H1 (cell line): Measurements from ENCODE around the gene RGS14. TPM values are rescaled to one million over a fixed set of nuclear protein-coding genes. Genes with fewer than 3 reads are reported as not detected.

Experiments used
- CTCF ChIA-PET: fragments of 300-600 bp; sonication (Branson Sonifier 250); formaldehyde crosslinking; loops from one replicate; lab custom pipeline; 2021; ENCODE audit not compliant: partially characterized antibody; lab: Charles Lee
- POLR2A ChIA-PET: fragments of 300-600 bp; sonication (Branson Sonifier 250); formaldehyde crosslinking; loops from one replicate; lab custom pipeline; 2021; ENCODE audit warnings: inconsistent platforms; ENCODE audit not compliant: partially characterized antibody; lab: Charles Lee
- DNase-seq, 2 experiments: peaks; one replicate each; pipeline versions ENCODE4 v3.0.0 to v3.0.0-alpha.2; 2010 to 2022; ENCODE audit warnings: low spot score in 2 of 2, low read depth in 1 of 2, mixed read lengths in 1 of 2
- FAIRE-seq: peaks from 2 replicates; lab custom pipeline; 2011; peaks lifted over from hg19 to GRCh38; lab: Jason Lieb, UNC
- H2AFZ ChIP-seq: 2 replicates; pipeline ENCODE4 v1.8.1; 2012; ENCODE audit warnings: low read length, inconsistent platforms
- H2AK5ac ChIP-seq: 2 replicates; pipeline ENCODE4 v1.6.1; 2013; ENCODE audit warnings: low read depth, low read length
- H2BK120ac ChIP-seq: replicated peaks from 2 replicates; pipeline ENCODE3; 2013; ENCODE audit warnings: low read depth, low read length, inconsistent platforms
- H2BK12ac ChIP-seq: 2 replicates; pipeline ENCODE4 v1.6.1; 2013; ENCODE audit warnings: low read depth, low read length
- H2BK15ac ChIP-seq: 2 replicates; pipeline ENCODE4 v1.6.1; 2013; ENCODE audit warnings: low read length
- H2BK20ac ChIP-seq: 2 replicates; pipeline ENCODE4 v1.6.1; 2013; ENCODE audit warnings: low read length
- H2BK5ac ChIP-seq: 2 replicates; pipeline ENCODE4 v1.6.1; 2013; ENCODE audit warnings: low read depth, low read length
- H3K14ac ChIP-seq: 2 replicates; pipeline ENCODE4 v1.6.1; 2013; ENCODE audit warnings: inconsistent platforms; ENCODE audit not compliant: insufficient read length
- H3K18ac ChIP-seq: 2 replicates; pipeline ENCODE4 v1.6.1; 2013; ENCODE audit warnings: low read length; ENCODE audit errors: extremely low read depth
- H3K23ac ChIP-seq: 2 replicates; pipeline ENCODE4 v1.6.1; 2013; ENCODE audit warnings: inconsistent platforms; ENCODE audit not compliant: insufficient read length
- H3K23me2 ChIP-seq: 2 replicates; pipeline ENCODE4 v1.6.1; 2013; ENCODE audit warnings: low read depth, low read length
- H3K27ac ChIP-seq: 2 replicates; pipeline ENCODE4 v1.6.1; 2011; ENCODE audit warnings: low read depth, low read length, inconsistent platforms
- H3K27me3 ChIP-seq, 4 experiments: replicated peaks in 1 of 4; 1 replicate in 1 of 4; 2 replicates in 3 of 4; pipeline versions ENCODE4 v1.6.1 to v1.8.1; 2011 to 2013; ENCODE audit warnings: low read length in 3 of 4, mild to moderate bottlenecking in 3 of 4, inconsistent platforms in 2 of 4, mixed read lengths in 2 of 4, moderate library complexity in 1 of 4; ENCODE audit not compliant: control insufficient read depth in 3 of 4, insufficient read depth in 3 of 4; ENCODE audit errors: extremely low read depth in 1 of 4
- H3K36me3 ChIP-seq, 4 experiments: 2 replicates each; pipeline versions ENCODE4 v1.6.1 to v1.8.1; 2011 to 2013; ENCODE audit warnings: mild to moderate bottlenecking in 4 of 4, low read length in 3 of 4, moderate library complexity in 2 of 4, control low read depth in 1 of 4, inconsistent platforms in 1 of 4; ENCODE audit not compliant: insufficient read depth in 4 of 4, control insufficient read depth in 2 of 4
- H3K4ac ChIP-seq: replicated peaks from 2 replicates; pipeline ENCODE3; 2013; ENCODE audit warnings: low read length, low read depth, mixed read lengths, inconsistent platforms; ENCODE audit not compliant: insufficient read length
- H3K4me1 ChIP-seq, 4 experiments: replicated peaks in 1 of 4; 1 replicate in 1 of 4; 2 replicates in 3 of 4; pipeline versions ENCODE4 v1.6.1 to v1.8.1; 2011 to 2013; ENCODE audit warnings: low read length in 3 of 4, inconsistent platforms in 2 of 4, mixed read lengths in 1 of 4; ENCODE audit not compliant: insufficient read depth in 4 of 4, control insufficient read depth in 3 of 4
- H3K4me2 ChIP-seq, 2 experiments: 2 replicates each; pipeline versions ENCODE4 v1.6.1 to v1.8.1; 2011 to 2013; ENCODE audit warnings: low read depth in 2 of 2, low read length in 2 of 2, control low read depth in 1 of 2, inconsistent platforms in 1 of 2, mild to moderate bottlenecking in 1 of 2; ENCODE audit not compliant: insufficient read depth in 1 of 2
- H3K4me3 ChIP-seq, 4 experiments: fragments of 200-600, 300-600 bp in 1 of 4; sonication (generic), shearing (Covaris generic), sonication (Bioruptor Twin) in 1 of 4; 2 replicates each; pipeline versions ENCODE4 v1.5.1 to v1.8.1; 2011 to 2016; ENCODE audit warnings: low read length in 4 of 4, low read depth in 3 of 4, control low read depth in 2 of 4, inconsistent platforms in 2 of 4, mild to moderate bottlenecking in 2 of 4, mixed read lengths in 1 of 4, moderate library complexity in 1 of 4; ENCODE audit not compliant: insufficient read depth in 2 of 4; ENCODE audit errors: extremely low read depth in 1 of 4
- H3K56ac ChIP-seq: replicated peaks from 2 replicates; pipeline ENCODE3; 2013; ENCODE audit warnings: low read depth, mild to moderate bottlenecking, mixed read lengths, low read length, inconsistent platforms; ENCODE audit not compliant: insufficient read length
- H3K79me1 ChIP-seq: 2 replicates; pipeline ENCODE4 v1.6.1; 2013; ENCODE audit warnings: low read depth, low read length, control low read depth
- H3K79me2 ChIP-seq, 2 experiments: 2 replicates each; pipeline versions ENCODE4 v1.6.1 to v1.8.1; 2012 to 2013; ENCODE audit warnings: low read length in 2 of 2, mild to moderate bottlenecking in 2 of 2, inconsistent platforms in 1 of 2; ENCODE audit not compliant: insufficient read depth in 2 of 2, control insufficient read depth in 1 of 2
- H3K9ac ChIP-seq, 4 experiments: replicated peaks in 1 of 4; 1 replicate in 1 of 4; 2 replicates in 3 of 4; pipeline versions ENCODE4 v1.6.1 to v1.8.1; 2011 to 2013; ENCODE audit warnings: low read depth in 3 of 4, low read length in 3 of 4, control low read depth in 2 of 4, mild to moderate bottlenecking in 2 of 4, moderate library complexity in 2 of 4, inconsistent platforms in 1 of 4; ENCODE audit errors: extremely low read depth in 1 of 4
- H3K9me3 ChIP-seq, 2 experiments: 2 replicates each; pipeline versions ENCODE4 v1.6.1 to v1.8.1; 2012 to 2013; ENCODE audit warnings: mild to moderate bottlenecking in 2 of 2, moderate library complexity in 2 of 2, control low read depth in 1 of 2, inconsistent platforms in 1 of 2, low read depth in 1 of 2, low read length in 1 of 2, mixed read lengths in 1 of 2; ENCODE audit not compliant: insufficient read depth in 2 of 2
- H4K20me1 ChIP-seq, 2 experiments: replicated peaks in 1 of 2; 2 replicates each; pipeline versions ENCODE3 to v1.8.1; 2011 to 2013; ENCODE audit warnings: inconsistent platforms in 2 of 2, low read length in 2 of 2, mild to moderate bottlenecking in 1 of 2; ENCODE audit not compliant: insufficient read depth in 2 of 2, control insufficient read depth in 1 of 2
- H4K5ac ChIP-seq: 2 replicates; pipeline ENCODE4 v1.6.1; 2013; ENCODE audit warnings: low read length, low read depth, mixed read lengths, inconsistent platforms; ENCODE audit not compliant: insufficient read length
- H4K8ac ChIP-seq: 2 replicates; pipeline ENCODE4 v1.8.0; 2013; ENCODE audit warnings: mild to moderate bottlenecking, moderate library complexity, low read length, inconsistent platforms; ENCODE audit not compliant: insufficient read depth; ENCODE audit errors: extremely low read depth
- H4K91ac ChIP-seq: replicated peaks from 2 replicates; pipeline ENCODE3; 2013; ENCODE audit warnings: low read length, mixed read lengths, inconsistent platforms; ENCODE audit not compliant: insufficient read length
- BRCA1 ChIP-seq: IDR thresholded peaks from 2 replicates; pipeline ENCODE4 v1.6.1; 2012; ENCODE audit warnings: low read depth, low read length, improper control_type of control experiment
- CHD1 ChIP-seq: IDR thresholded peaks from 2 replicates; pipeline ENCODE4 v1.6.1; 2012; ENCODE audit warnings: low read depth, low read length, improper control_type of control experiment
- CREB1 ChIP-seq: IDR thresholded peaks from 2 replicates; pipeline ENCODE4 v1.6.1; 2012; ENCODE audit warnings: inconsistent platforms
- KDM1A ChIP-seq: fragments of 200-600, 300-600 bp; sonication (generic); IDR thresholded peaks from 2 replicates; pipeline ENCODE4 v1.7.1; 2016; ENCODE audit warnings: mild to moderate bottlenecking, low read length, borderline replicate concordance
- SAP30 ChIP-seq: fragments of 300-600 bp; sonication (generic); IDR thresholded peaks from 2 replicates; pipeline ENCODE4 v1.7.1; 2012; ENCODE audit warnings: low read length, moderate library complexity, mild to moderate bottlenecking, inconsistent platforms; ENCODE audit not compliant: insufficient read depth, insufficient replicate concordance
- TEAD4 ChIP-seq: IDR thresholded peaks from 2 replicates; pipeline ENCODE4 v1.6.1; 2012; ENCODE audit warnings: low read depth, low read length, inconsistent platforms, mixed read lengths
- WGBS, 2 experiments: shearing (Covaris generic) in 1 of 2; methylation state at CpG; one replicate each; pipeline versions ENCODE4 v1.1.6 to v1.1.7; 2013 to 2015; ENCODE audit warnings: low lambda C conversion rate in 2 of 2, mixed read lengths in 2 of 2, inconsistent platforms in 1 of 2, low coverage in 1 of 2, missing lambda C conversion rate in 1 of 2; ENCODE audit not compliant: insufficient replicate concordance in 2 of 2, insufficient coverage in 1 of 2, insufficient read length in 1 of 2; ENCODE audit errors: extremely low coverage in 1 of 2, missing lambda C conversion rate in 1 of 2; 5-methylcytosine and 5-hydroxymethylcytosine counted together
- polyA plus RNA-seq, 7 experiments: library from polyadenylated mRNA; depleted of rRNA in 3 of 7; stranded (reverse) in 5 of 7; unstranded in 2 of 7; fragments of >200 nt in 5 of 7; fragments of 200-250 nt in 2 of 7; gene quantifications; 1 replicate in 5 of 7; 2 replicates in 1 of 7; 4 replicates in 1 of 7; pipeline versions ENCODE4 v1.2.1 to v1.2.3, GENCODE V29; 2011 to 2013; ENCODE audit warnings: missing spikeins in 2 of 7, mixed read lengths in 2 of 7
- total RNA-seq: library from RNA; stranded (reverse); fragmentation: NEBNext Ultra II Directional; extraction: Animal tissue kit (Norgen Biotek cat#: 25700); gene quantifications from 2 replicates; pipeline ENCODE4 v1.2.1, GENCODE V29; 2021
- TF ChIP-seq, protein P1 (sequence below): IDR thresholded peaks from 2 replicates; pipeline ENCODE4 v1.6.1; 2012; ENCODE audit warnings: inconsistent platforms

The RGS14 gene
- total and polyA plus RNA-seq, 2 of the 8 experiments (the other 6 are each of a cell fraction or from before 2014, with no cell fraction given): 24.4 to 46.1 TPM

DNA sequence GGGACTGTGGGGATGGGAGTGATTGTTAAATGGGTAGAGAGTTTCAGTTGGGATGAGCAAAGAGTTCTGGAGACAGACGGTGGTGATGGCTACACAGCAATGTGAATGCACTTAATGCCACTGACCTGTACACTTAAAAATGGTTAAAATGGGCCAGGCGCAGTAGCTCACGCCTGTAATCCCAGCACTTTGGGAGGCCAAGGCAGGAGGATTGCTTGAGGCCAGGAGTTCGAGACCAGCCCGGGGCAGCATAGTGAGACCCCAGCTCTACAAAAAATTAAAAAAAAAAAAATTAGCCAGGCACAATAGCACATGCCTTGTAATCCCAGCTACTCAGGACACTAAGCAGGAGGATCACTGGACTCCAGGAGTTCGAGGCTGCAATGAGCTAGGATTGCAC lies 13.9 kb upstream of the RGS14 start:
- no peak overlapping the region for H3K4me3 ChIP-seq
- H3K27ac ChIP-seq: no peak overlapping the region
- H3K56ac ChIP-seq: no peak overlapping the region
- no peak for DNase-seq
- no peak overlapping the region for H3K9ac ChIP-seq
- TF ChIP-seq TEAD4 (no peak), SAP30 (no peak), CHD1 (no peak), CREB1 (no peak), BRCA1 (no peak), KDM1A (no peak)
- TF ChIP-seq, protein P1, sequence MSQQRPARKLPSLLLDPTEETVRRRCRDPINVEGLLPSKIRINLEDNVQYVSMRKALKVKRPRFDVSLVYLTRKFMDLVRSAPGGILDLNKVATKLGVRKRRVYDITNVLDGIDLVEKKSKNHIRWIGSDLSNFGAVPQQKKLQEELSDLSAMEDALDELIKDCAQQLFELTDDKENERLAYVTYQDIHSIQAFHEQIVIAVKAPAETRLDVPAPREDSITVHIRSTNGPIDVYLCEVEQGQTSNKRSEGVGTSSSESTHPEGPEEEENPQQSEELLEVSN: no peak
- TF ChIP-seq, all 59 proteins: peak for 0
- no peak overlapping the region for H4K5ac ChIP-seq
- peaks cover 6 to 61% of the 10 kb centered on the region in 2 experiments for H3K79me2 ChIP-seq
- H2AK5ac ChIP-seq: no peak overlapping the region
- no peaks in the 10 kb centered on the region for H3K23me2 ChIP-seq
- H2BK12ac ChIP-seq: no peak overlapping the region
- H3K79me1 ChIP-seq: peaks cover 12% of the 10 kb centered on the region
- no peak overlapping the region for H3K14ac ChIP-seq
- H2AFZ ChIP-seq: no peak overlapping the region
- no peaks in the 10 kb centered on the region for H3K27me3 ChIP-seq
- peaks cover 0 to 4% (median 1%) of the 10 kb centered on the region in 4 experiments; a peak in 1 of 7 replicates for H3K4me1 ChIP-seq
- H2BK5ac ChIP-seq: no peak overlapping the region
- H4K91ac ChIP-seq: no peak overlapping the region
- no peak overlapping the region for H3K18ac ChIP-seq
- no peak for FAIRE-seq
- no peak overlapping the region for H4K8ac ChIP-seq
- H3K4me2 ChIP-seq: no peak overlapping the region
- H2BK20ac ChIP-seq: no peak overlapping the region
- H2BK15ac ChIP-seq: no peak overlapping the region
- no peak overlapping the region for H3K23ac ChIP-seq
- H3K36me3 ChIP-seq: peaks cover 1 to 10% (median 5%) of the 10 kb centered on the region in 4 experiments; a peak in 2 of 8 replicates
- ChIA-PET POLR2A (interaction anchor here (0.6 to 1.1 kb wide), 2 partner anchors 15 to 106 kb away, joined by 3 read pairs; no protein-coding TSS in a partner anchor), CTCF (interaction anchor here (0.9 to 1.7 kb wide), 4 partner anchors 8 to 34 kb away, joined by 3 to 4 read pairs (median 4); no protein-coding TSS in a partner anchor)
- H3K4ac ChIP-seq: no peak overlapping the region
- H2BK120ac ChIP-seq: no peak overlapping the region
- no peaks in the 10 kb centered on the region for H3K9me3 ChIP-seq
- 95% methylated on average over 6 of the region's 6 CpGs; no CpG with 5 or more reads in 1 of the 2 experiments for WGBS, 2 experiments
- H4K20me1 ChIP-seq: peaks cover 4 to 6% of the 10 kb centered on the region in 2 experiments
